MM.1S (cell line): ENCODE measurements around the gene ARHGEF7.

Experiments
- DNase-seq: peaks from one replicate; pipeline ENCODE4 v3.0.0-alpha.2; 2015
- H2AFZ ChIP-seq: fragments of 300-600 bp; sonication (generic); 2 replicates; pipeline ENCODE4 v1.6.0; 2016; ENCODE audit warnings: antibody characterized with exemption, low read length
- H3F3A ChIP-seq: fragments of 300-600 bp; sonication (generic); 2 replicates; pipeline ENCODE4 v1.6.1; 2016; ENCODE audit warnings: mild to moderate bottlenecking, antibody characterized with exemption, low read length, moderate library complexity, mixed read lengths; ENCODE audit not compliant: insufficient read depth
- H3K27ac ChIP-seq: fragments of 300-600 bp; sonication (generic); 2 replicates; pipeline ENCODE4 v1.5.1; 2016; ENCODE audit warnings: mild to moderate bottlenecking, low read length
- H3K27me3 ChIP-seq: fragments of 300-600 bp; sonication (generic); replicated peaks from 2 replicates; pipeline ENCODE4 v1.6.0; 2016; ENCODE audit warnings: low read length; ENCODE audit not compliant: insufficient read depth
- H3K36me3 ChIP-seq: fragments of 300-600 bp; sonication (generic); replicated peaks from 2 replicates; pipeline ENCODE4 v1.6.1; 2016; ENCODE audit warnings: mild to moderate bottlenecking, low read length, mixed read lengths; ENCODE audit not compliant: insufficient read depth
- H3K4me1 ChIP-seq: fragments of 300-600 bp; sonication (generic); 2 replicates; pipeline ENCODE4 v1.6.1; 2016; ENCODE audit warnings: low read length, mixed read lengths
- H3K4me2 ChIP-seq: fragments of 300-600 bp; sonication (generic); 2 replicates; pipeline ENCODE4 v1.6.0; 2016; ENCODE audit warnings: low read depth, low read length
- H3K4me3 ChIP-seq: fragments of 300-600 bp; sonication (generic); 2 replicates; pipeline ENCODE4 v1.5.1; 2016; ENCODE audit warnings: low read length, mixed read lengths
- H3K79me2 ChIP-seq: fragments of 300-600 bp; sonication (generic); 2 replicates; pipeline ENCODE4 v1.6.1; 2016; ENCODE audit warnings: mixed run types, low read length, mixed read lengths
- H3K9ac ChIP-seq: fragments of 300-600 bp; sonication (generic); 2 replicates; pipeline ENCODE4 v1.6.1; 2016; ENCODE audit warnings: low read length, mixed read lengths
- H3K9me2 ChIP-seq: fragments of 300-600 bp; sonication (generic); replicated peaks from 2 replicates; pipeline ENCODE4 v1.6.1; 2016; ENCODE audit warnings: mild to moderate bottlenecking, low read length, mixed read lengths; ENCODE audit not compliant: insufficient read depth
- H3K9me3 ChIP-seq: fragments of 300-600 bp; sonication (generic); replicated peaks from 2 replicates; pipeline ENCODE4 v1.6.1; 2016; ENCODE audit warnings: mild to moderate bottlenecking, low read length, mixed read lengths; ENCODE audit not compliant: insufficient read depth
- H4K20me1 ChIP-seq: fragments of 300-600 bp; sonication (generic); 2 replicates; pipeline ENCODE4 v1.6.1; 2016; ENCODE audit warnings: mild to moderate bottlenecking, low read length, moderate library complexity, mixed read lengths; ENCODE audit not compliant: insufficient read depth
- CTCF ChIP-seq: fragments of 300-600 bp; sonication (generic); IDR thresholded peaks from 2 replicates; pipeline ENCODE4 v1.5.1; 2016; ENCODE audit warnings: antibody characterized with exemption, low read length, mixed read lengths
- EZH2 ChIP-seq: fragments of 300-600 bp; sonication (generic); optimal IDR thresholded peaks from 2 replicates; pipeline ENCODE3; 2017; ENCODE audit warnings: low read depth, mild to moderate bottlenecking, antibody characterized with exemption, low read length, mixed read lengths
- EZH2phosphoT487 ChIP-seq: fragments of 300-600 bp; sonication (generic); IDR thresholded peaks from 2 replicates; pipeline ENCODE4 v1.6.1; 2018; ENCODE audit warnings: antibody characterized with exemption, low read length

The ARHGEF7 gene

GRCh38 chr13:111160648-111161047 is 45.5 kb downstream of the ARHGEF7 start:
- Histone ChIP-seq H2AFZ (no peak overlapping the region), H3K9me2 (no peaks in the 10 kb centered on the region), H3K36me3 (no peaks in the 10 kb centered on the region), H3K9me3 (no peaks in the 10 kb centered on the region), H4K20me1 (no peaks in the 10 kb centered on the region), H3K4me2 (no peak overlapping the region), H3K4me3 (no peak overlapping the region), H3F3A (0 out of 2 replicates have a peak, but pooled peaks cover 6% of the 10 kb centered on the region), H3K9ac (no peak overlapping the region), H3K79me2 (peaks cover 97% of the 10 kb centered on the region), H3K27me3 (no peaks in the 10 kb centered on the region), H3K4me1 (peaks cover 19% of the 10 kb centered on the region), H3K27ac (no peak overlapping the region)
- TF ChIP-seq EZH2 = no peak
- no peak for TF ChIP-seq CTCF
- no peak for TF ChIP-seq EZH2phosphoT487
- DNase-seq = no peak

GRCh38 chr13:111161601-111162600 is 46.8 kb downstream of the ARHGEF7 start:
- H3K36me3 ChIP-seq = no peaks in the 10 kb centered on the region

GRCh38 chr13:111165241-111166010 is 50.3 kb downstream of the ARHGEF7 start:
- no peaks in the 10 kb centered on the region for H4K20me1 ChIP-seq
- DNase-seq = no peak
- H3K4me2 ChIP-seq = no peak overlapping the region
- no peaks in the 10 kb centered on the region for H3K27me3 ChIP-seq
- no peaks in the 10 kb centered on the region for H3K9me2 ChIP-seq
- TF ChIP-seq CTCF (no peak), EZH2phosphoT487 (no peak), EZH2 (no peak)
- peaks cover 19% of the 10 kb centered on the region for H3K4me1 ChIP-seq
- H3K9ac ChIP-seq = no peak overlapping the region
- H3K9me3 ChIP-seq = no peaks in the 10 kb centered on the region
- H3F3A ChIP-seq = 0 out of 2 replicates have a peak, but pooled peaks cover 6% of the 10 kb centered on the region
- no peak overlapping the region for H3K4me3 ChIP-seq
- no peaks in the 10 kb centered on the region for H3K36me3 ChIP-seq
- no peak overlapping the region for H2AFZ ChIP-seq
- peaks cover 97% of the 10 kb centered on the region for H3K79me2 ChIP-seq
- H3K27ac ChIP-seq = no peak overlapping the region

More at GRCh38 chr13:111161601-111162600, 46.8 kb downstream of the ARHGEF7 start:
- Histone ChIP-seq H2AFZ (no peak overlapping the region), H4K20me1 (no peaks in the 10 kb centered on the region), H3K4me2 (peak overlapping the region; percentile 53; the same call in 1 of the 2 replicates), H3K9me2 (no peaks in the 10 kb centered on the region), H3F3A (0 out of 2 replicates have a peak, but pooled peaks cover 6% of the 10 kb centered on the region), H3K9me3 (no peaks in the 10 kb centered on the region), H3K27ac (peak overlapping the region; percentile 50; the same call in 1 of the 2 replicates), H3K4me1 (peaks cover 19% of the 10 kb centered on the region), H3K79me2 (peaks cover 97% of the 10 kb centered on the region), H3K4me3 (no peak overlapping the region), H3K27me3 (no peaks in the 10 kb centered on the region), H3K9ac (no peak overlapping the region)
- no peak for TF ChIP-seq EZH2
- TF ChIP-seq EZH2phosphoT487 = no peak
- TF ChIP-seq CTCF = no peak
- no peak for DNase-seq
